Stimulated activated naive CD4-positive, alpha-beta T cell (primary cell): ENCODE measurements around the gene CALR.
A peak's percentile ranks its signal among the peaks of the same experiment; 100 is the strongest.
"Not testable (repeated sequence)": the region's sequence is repeated elsewhere in the genome, so short reads cannot be mapped to it uniquely, and the experiment has no call there.

Source experiments
- DNase-seq, 6 experiments: peaks; one replicate each; lab custom pipeline; 2025; lab: John Stamatoyannopoulos, UW

Gene CALR

DNA sequence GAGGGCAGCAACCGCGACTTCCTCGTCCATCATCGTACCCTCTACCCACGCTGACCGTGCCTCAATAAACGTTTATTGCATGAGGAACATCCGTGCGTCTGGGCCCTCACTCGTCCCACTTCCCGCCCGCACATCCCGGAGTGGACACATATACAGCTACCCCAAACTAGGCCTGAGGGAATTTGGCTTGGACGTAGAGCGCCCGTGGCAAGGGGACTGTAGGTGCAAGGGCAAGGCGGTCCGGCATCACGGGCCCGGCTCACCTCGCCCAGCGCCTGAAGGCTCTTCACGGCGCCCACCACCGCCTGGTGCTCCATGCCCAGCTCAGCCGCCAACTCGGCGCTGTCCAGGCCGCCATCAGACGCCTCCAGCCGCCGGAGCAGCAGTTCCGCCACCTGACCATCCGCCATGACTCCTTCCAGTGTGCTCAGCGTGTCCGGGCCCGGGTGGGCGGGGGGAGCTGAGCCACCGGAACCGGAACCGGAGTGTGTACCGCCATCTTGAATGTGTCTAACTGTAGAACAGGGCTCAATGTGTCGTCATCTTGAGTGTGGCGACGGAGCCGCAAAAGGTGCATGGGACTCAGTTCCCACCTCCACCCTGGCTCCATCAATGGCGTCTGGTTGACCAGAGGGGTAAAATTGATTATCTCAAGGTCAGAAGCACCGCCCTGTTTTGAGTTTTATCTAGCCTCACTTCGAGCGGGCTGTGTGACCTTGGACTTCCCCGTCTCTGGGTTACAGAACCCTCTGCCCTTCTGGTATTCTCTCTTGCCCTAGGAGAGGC, 4.9 kb upstream of the CALR start, which contains the start of gene FARSA:
TSS of gene FARSA (minus strand) at position 425 of the 786 bp plus-strand sequence. CDS start at position 410, 15 bp downstream.
- peak; percentile 73 to 85 (median 81) for DNase-seq

DNA sequence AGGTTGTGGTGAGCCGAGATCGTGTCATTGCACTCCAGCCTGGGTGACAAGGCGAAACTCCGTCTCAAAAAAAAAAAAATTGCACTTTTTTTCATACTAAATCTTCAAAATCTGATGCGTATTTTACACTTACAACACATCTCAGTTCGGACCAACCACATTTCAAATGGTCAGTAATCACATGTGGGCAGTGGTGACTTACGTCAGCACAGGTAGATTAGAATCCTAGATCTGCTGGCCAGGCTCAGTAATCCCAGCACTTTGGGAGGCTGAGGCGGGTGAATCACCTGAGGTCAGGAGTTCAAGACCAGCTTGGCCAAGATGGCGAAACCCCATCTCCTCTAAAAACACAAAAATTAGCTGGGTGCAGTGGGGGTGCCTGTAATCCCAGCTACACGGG, 3.3 kb upstream of the CALR start:
- DNase-seq = no peak

DNA sequence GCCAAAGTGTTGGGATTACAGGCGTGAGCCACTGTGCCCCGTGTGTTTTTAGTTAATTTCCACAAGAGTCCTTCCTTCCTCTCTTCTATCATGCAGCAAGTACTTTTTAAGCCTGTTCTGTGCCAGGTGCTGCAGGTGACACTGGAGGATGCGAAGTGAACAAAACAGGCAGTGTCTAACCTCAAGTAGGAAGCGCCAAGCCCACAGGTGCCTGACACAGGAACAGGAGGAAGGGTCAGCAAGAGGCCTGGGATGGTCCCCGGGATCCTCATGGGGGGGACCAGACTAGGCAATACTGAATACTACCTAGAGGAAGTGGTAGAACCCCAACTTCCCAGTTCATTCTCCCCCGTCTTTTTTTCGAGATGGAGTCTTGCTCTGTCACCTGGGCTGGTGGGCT, 1.8 kb upstream of the CALR start:
- DNase-seq = peak in 1 of 6 experiments; percentile 15

DNA sequence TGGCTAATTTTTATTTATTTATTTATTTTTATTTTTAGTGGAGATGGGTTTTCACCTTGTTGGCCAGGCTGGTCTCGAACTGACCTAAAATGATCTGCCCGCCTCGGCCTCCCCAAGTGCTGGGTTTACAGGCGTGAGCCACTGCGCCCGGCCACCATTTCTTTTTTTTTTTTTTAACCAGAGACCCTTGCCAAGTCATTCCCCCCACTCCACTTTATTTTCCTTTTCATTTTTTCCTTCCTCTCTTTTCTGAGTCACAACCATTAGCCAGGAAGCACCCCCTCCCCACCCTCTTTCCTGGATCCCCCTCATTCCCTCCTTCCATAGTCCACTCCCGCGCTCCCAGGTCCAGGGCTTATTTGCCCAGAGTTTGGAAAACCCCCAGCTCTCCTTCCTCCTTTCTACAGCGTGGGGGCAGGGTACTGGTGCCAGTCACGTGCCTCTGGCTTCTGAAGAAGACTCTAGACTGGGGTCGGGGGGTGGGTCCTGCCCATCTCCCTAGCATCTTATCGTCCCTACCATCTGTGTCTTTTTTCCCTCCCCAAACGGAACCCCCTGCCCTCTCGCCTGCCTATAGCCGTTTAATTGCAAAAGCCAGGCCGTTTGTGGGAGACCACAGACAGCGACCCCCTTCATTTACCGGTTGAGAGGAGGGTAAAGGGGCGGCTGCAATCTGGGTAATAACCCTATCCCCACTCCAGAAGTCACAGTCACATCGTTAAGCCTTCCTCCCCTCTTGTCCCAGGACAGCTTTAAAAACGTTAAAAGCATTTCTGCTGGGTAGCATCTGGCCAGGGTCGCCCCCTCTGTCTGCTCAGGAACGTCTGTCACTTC, 1.1 kb upstream of the CALR start:
- peak in 1 of 6 experiments; percentile 31 for DNase-seq

DNA sequence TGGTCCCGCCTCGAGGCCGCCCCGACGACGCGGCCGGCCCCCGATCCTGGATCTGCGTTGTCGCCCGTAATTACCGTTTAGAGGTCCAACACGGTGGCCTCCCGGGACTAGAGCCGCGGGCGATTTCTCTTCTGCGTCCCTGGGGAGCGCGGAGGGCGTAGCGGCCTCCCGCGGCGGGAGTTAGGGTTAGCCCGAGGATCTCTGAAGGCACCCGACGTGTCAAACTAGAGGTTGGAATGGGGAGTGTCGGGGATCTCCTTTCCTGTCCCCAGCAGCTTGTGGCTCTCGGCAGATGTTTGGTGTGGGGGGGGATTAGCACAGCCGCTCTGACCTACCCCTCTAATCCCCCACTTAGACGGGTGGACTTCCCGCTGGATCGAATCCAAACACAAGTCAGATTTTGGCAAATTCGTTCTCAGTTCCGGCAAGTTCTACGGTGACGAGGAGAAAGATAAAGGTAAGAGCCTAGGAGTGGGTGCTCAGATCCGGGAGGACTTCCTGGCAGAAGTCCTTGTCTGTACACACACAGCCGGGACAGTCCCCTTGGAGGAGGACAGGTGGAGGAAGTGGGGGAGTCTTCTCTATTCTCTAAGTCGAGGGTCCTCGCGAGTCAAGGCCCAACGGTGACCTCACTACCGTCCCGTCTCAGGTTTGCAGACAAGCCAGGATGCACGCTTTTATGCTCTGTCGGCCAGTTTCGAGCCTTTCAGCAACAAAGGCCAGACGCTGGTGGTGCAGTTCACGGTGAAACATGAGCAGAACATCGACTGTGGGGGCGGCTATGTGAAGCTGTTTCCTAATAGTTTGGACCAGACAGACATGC, 581 bp downstream of the CALR start:
- peak; percentile 15 to 79 (median 44) for DNase-seq

DNA sequence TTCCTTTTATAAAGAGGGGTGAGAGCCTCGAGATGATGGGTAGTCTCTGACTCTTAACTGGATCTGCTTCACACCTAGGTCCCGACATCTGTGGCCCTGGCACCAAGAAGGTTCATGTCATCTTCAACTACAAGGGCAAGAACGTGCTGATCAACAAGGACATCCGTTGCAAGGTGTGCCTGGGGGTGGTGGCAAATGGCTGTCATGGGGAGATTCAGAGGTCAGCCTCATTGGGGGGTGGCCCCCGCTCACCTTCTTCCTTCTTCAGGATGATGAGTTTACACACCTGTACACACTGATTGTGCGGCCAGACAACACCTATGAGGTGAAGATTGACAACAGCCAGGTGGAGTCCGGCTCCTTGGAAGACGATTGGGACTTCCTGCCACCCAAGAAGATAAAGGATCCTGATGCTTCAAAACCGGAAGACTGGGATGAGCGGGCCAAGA, 1.6 kb downstream of the CALR start:
- DNase-seq = no peak

DNA sequence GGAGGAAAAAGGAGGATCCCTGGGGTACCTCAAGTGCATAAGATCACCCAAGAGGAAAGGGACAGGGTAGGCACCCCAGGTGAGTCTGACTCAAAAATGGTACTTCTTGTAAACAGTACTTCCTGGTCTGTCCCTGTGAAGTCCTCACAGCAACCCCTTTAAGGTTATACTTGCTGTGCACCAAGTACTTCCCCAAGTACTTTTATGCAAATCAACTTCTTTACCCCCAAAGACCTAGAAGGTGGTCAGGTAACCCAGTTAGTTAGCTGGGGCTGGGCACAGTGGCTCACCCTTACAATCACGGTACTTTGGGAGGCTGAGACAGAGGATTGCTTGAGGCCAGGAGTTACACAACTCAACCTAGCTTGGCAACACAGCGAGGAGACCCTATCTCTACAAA, 2.5 kb downstream of the CALR start:
- DNase-seq = no peak

DNA sequence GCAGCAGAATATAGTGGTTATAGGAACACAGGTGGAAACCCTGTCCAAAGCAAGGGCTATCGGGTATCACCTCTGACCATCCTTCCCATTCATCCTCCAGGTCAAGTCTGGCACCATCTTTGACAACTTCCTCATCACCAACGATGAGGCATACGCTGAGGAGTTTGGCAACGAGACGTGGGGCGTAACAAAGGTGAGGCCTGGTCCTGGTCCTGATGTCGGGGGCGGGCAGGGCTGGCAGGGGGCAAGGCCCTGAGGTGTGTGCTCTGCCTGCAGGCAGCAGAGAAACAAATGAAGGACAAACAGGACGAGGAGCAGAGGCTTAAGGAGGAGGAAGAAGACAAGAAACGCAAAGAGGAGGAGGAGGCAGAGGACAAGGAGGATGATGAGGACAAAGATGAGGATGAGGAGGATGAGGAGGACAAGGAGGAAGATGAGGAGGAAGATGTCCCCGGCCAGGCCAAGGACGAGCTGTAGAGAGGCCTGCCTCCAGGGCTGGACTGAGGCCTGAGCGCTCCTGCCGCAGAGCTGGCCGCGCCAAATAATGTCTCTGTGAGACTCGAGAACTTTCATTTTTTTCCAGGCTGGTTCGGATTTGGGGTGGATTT, 5.1 kb downstream of the CALR start:
- no peak for DNase-seq

DNA sequence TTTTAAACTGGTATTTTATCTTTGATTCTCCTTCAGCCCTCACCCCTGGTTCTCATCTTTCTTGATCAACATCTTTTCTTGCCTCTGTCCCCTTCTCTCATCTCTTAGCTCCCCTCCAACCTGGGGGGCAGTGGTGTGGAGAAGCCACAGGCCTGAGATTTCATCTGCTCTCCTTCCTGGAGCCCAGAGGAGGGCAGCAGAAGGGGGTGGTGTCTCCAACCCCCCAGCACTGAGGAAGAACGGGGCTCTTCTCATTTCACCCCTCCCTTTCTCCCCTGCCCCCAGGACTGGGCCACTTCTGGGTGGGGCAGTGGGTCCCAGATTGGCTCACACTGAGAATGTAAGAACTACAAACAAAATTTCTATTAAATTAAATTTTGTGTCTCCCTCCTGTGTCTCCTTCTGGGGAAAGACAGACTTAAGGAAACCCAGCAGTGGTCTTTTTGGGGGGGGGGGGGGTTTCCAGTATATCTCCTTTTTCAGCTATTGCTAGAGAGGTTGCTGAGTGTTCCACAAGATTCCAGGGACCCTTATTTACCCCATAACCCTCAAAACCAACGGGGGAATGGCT, 5.8 kb downstream of the CALR start:
- DNase-seq = no peak

DNA sequence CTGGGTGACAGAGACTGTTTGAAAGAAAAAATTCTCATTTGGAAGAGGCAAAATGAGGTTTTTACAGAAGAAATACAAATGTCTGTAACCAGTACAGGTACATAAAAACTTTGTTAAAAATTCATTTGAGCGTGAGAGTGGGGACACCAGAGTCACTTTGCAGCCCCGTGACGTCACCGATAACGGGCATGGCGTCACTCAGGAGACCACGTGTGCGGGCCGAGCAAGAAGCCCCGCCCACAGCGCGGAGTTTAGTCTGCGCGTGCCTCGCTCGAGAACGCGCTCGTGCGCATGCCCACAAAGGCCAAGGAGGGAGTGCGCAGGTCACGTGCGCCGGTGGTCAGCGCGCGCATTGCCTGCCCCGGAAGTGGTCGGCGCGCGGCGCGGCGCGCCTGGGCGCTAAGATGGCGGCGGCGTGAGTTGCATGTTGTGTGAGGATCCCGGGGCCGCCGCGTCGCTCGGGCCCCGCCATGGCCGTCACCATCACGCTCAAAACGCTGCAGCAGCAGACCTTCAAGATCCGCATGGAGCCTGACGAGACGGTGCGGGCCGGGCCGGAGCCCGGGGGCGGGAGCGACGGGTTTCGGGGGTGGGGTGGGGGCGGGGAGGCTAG, 7.2 kb downstream of the CALR start, which contains the start of gene RAD23A:
TSS of gene RAD23A (plus strand) at position 384 of the 613 bp plus-strand sequence. CDS start at position 471, 87 bp downstream.
- peak; percentile 92 to 97 (median 95) for DNase-seq

DNA sequence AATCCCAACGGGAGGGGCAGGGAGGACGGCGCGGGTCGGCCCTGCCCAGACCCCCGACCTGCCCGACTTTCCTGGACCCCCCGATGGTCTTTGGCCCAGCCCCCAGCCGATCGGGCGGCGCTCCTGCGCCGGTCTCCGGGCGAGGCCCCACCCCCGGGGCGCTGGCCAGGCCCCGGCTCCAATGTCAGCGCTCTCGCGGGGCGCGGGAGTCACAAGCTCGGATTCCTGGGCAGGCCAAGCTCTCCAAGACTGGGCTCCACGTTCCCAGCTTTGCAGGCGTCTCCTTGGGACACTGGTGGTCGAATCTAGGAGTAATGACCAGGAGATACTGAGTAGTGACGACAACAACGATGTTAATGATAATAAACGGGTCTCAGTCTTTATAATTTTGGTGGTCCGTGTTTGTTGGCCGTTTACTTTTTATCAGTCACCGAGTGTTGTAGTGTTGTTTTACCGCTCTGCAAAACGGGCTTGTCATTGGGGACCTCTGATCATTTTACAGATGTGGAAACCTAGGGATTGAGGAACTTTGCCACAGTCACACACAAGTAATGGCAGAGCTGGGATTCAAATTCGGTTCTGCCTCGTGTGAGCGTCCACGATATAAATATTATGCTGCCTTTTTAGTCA, 7.8 kb downstream of the CALR start:
- peak in 5 of 6 experiments; percentile 32 to 62 (median 44) for DNase-seq

DNA sequence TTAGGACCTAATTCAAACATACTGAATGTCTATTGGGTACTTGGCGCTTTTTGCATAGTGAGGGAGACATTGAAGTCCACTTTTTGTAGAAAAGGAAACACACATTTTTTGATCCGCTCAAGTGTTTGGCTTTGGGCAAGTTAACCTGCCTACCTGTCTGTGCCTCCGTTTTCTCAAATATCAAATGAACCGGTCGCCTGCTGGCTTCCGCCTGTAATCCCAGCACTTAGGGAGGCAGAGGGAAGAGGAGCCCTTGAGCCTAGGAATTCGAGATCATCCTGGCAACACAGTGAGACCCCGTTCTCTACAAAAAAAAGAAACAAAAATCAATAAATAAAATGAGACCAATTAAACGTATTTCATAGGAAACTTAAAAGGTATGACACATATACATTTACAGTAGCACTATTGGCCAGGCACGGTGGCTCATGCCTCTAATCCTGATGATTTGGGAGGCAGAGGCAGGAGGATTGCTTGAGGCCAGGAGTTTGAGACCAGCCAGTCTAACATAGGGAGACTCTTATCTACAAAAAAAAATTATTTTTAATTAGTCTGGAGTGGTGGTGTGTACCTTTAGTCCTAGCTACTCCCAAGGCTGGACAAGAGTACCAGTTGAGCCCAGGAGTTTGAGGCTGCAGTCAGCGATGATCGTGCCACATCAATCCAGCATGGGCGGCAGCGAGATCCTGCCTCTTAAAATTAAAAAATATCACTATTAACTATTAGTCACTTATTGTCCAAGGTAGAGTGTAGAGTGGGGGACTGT, 8.5 kb downstream of the CALR start:
- no peak for DNase-seq

DNA sequence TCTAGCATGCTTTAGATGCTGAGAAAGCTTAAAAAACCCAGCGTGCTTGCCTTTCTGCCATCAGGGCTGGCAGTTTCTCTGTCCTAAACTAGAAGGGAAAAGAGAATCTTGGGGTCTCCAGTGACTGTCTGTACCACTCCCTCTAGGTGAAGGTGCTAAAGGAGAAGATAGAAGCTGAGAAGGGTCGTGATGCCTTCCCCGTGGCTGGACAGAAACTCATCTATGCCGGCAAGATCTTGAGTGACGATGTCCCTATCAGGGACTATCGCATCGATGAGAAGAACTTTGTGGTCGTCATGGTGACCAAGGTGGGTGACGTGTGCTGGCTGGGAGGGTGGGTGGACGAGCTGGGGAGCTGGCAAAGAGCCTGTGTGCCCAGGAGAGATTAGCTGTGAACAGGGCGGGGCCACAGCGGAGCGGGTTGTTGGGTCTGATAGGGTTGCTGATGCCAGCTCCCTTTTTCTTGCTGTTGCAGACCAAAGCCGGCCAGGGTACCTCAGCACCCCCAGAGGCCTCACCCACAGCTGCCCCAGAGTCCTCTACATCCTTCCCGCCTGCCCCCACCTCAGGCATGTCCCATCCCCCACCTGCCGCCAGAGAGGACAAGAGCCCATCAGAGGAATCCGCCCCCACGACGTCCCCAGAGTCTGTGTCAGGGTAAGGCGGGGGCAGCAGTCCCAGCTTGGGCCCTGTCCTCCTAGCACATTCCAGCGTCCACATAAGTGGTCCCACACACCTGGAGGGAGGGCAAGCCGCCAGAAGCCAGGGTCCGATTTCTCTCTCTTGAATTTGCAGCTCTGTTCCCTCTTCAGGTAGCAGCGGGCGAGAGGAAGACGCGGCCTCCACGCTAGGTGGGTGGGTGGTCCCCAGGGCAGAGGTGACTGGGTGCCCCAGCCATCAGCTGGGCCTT, 9.5 kb downstream of the CALR start:
- no peak for DNase-seq

DNA sequence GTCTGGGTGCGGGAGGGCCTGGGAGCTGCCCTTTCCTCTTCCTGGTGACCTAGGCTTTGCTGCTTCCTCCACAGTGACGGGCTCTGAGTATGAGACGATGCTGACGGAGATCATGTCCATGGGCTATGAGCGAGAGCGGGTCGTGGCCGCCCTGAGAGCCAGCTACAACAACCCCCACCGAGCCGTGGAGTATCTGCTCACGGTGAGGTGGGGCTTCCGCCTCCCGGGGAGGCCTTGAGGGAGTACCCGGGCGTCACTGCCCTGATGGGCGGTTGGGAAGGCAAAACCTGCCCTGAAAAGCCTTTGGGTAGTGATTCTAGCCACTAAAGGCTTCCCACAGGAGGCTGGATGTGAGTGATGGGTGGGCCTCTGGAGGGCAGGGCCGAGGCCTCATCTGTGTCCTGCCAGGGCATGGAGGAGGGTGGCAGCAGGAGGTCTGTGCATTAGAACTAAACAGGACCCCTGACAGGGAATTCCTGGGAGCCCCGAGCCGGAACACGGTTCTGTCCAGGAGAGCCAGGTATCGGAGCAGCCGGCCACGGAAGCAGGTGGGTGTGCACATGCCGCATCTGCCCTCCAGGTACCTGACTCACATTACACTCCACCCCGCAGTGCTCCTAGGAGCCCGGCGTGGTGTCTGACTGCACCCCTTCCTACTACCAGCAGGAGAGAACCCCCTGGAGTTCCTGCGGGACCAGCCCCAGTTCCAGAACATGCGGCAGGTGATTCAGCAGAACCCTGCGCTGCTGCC, 10.4 kb downstream of the CALR start:
- DNase-seq = no peak

DNA sequence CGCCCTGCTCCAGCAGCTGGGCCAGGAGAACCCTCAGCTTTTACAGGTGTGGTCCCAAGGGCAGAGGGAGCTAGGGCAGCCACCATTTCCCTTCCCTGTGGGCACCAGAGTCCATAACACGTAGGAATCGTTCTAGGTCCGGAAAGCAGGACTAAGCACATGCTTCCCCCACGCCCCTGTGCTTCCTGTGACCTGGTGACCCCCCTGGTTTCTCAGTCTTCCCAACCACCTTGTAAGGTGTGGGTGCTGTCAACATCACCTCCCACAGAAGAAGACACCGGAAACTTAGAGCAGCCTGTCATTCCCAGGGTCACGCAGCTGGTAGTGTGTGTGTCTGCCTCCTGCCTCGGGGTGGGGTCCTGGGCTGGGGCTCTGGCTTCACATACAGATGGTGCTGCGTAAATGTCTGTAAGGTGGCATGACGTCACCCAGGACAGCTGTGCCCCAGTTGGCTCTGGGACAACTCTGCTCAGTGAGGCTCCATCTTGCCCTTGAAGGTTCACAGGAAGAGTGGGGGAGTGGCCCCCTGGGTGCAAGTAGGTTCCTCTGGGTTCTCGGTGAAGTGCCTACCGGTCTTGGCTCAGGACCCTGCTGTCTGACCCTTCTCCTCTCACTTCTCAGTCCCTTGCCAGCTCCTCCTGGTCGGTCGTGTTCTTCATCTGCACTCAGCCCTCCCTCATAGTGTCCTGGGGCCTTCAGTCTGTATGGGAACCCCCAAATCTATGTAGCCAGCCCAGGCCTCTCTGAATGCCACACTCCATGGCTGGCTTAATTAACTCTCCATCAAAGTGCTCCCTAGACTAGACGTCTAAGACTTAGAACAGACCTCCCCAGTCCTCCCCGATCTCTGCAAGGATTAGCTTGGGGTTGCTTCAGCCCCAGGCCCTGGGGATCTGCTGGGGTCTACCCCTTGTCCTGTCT, 11.2 kb downstream of the CALR start:
- no peak for DNase-seq

DNA sequence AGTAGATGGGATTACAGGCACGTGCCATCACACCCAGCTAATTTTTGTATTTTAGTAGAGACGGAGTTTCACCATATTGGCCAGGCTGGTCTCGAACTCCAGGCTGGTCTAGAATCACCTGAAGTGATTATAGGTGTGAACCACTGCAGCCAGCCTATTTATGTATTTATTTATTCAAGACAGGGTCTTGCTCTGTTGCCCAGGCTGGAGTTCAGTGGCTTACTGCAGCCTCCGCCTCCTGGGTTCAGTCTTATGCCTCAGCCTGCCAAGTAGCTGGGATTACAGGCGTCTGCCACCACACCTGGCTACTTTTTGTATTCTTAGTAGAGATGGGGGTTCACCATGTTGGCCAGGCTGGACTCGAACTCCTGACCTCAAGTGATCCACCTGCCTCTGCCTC, 13.6 kb downstream of the CALR start:
- not testable (repeated sequence) for DNase-seq
